ENCODE data around the gene SLC38A3. TPM values are rescaled to one million over a fixed set of nuclear protein-coding genes. Genes with fewer than 3 reads are reported as not detected.

SLC38A3 gene
- total and polyA plus RNA-seq, 2 donors (not counting 1 experiment from before 2014, with no cell fraction given): not detected

DNA sequence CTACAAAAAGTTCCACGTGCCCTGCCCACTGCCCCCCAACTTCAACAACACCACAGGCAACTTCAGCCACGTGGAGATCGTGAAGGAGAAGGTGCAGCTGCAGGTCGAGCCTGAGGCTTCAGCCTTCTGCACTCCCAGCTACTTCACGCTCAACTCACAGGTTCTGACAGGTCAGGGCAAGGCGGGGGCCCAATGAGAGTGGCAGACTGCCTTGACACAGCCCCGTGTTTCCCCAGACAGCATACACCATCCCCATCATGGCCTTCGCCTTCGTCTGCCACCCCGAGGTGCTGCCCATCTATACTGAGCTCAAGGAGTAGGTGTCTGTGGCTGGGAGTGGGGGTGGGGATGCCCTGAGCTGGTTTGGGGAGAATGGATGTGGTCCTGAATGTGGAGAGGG, 12.6 kb downstream of the SLC38A3 start:
- H3K36me3 ChIP-seq (replicated peaks in 1 of 2; ENCODE audit: control extremely low read depth in 1 of 2, control insufficient read depth in 1 of 2, extremely low read depth in 1 of 2, insufficient read depth in 2 of 2, low read length in 1 of 2): no peaks in the 10 kb centered on the region
- no peak overlapping the region for H3K4me2 ChIP-seq (replicated peaks; ENCODE audit: low read depth, low read length, poor library complexity, severe bottlenecking)
- no peaks in the 10 kb centered on the region for H3K4me1 ChIP-seq (ENCODE audit: control insufficient read depth in 2 of 2, insufficient read depth in 2 of 2, low read length in 2 of 2)
- H3K27ac Mint-ChIP-seq: no peak overlapping the region
- H3K4me1 Mint-ChIP-seq: no peaks in the 10 kb centered on the region
- H3K27me3 ChIP-seq (replicated peaks in 1 of 4; ENCODE audit: control extremely low read depth in 1 of 4, control insufficient read depth in 3 of 4, insufficient read depth in 4 of 4, low read length in 3 of 4): peaks cover 0 to 5% (median 0%) of the 10 kb centered on the region in 4 experiments
- no peak overlapping the region for H3K4me3 ChIP-seq (ENCODE audit: control extremely low read depth in 1 of 5, extremely low read depth in 1 of 5, insufficient read depth in 1 of 5, low read depth in 2 of 5, low read length in 4 of 5)
- CTCF ChIA-PET: interaction anchor here (1.2 to 15.2 kb wide), 3 partner anchors 8 to 43 kb away, joined by 3 to 214 read pairs (median 15); partner anchors contain the start of gene GNAT1
- H3K27me3 Mint-ChIP-seq: peaks cover 6% of the 10 kb centered on the region
- H3K27ac ChIP-seq (ENCODE audit: low read length in 2 of 2): no peak overlapping the region
- H2AFZ ChIP-seq (ENCODE audit: insufficient read depth, low read depth, low read length, poor library complexity, severe bottlenecking): no peak overlapping the region
- H3K9ac ChIP-seq (ENCODE audit: low read length): no peak overlapping the region
- H3K9me3 Mint-ChIP-seq (ENCODE audit: insufficient read depth): no peaks in the 10 kb centered on the region
- WGBS (ENCODE audit: insufficient coverage): 80% methylated on average over 5 of the region's 10 CpGs
- POLR2A ChIA-PET: no interaction called here
- H3K4me3 Mint-ChIP-seq: no peak overlapping the region
- no peaks in the 10 kb centered on the region for H3K79me2 ChIP-seq (ENCODE audit: control insufficient read depth, insufficient read depth, low read length)
- peaks cover 0 to 2% (median 0%) of the 10 kb centered on the region in 3 donors for H3K9me3 ChIP-seq (ENCODE audit: control extremely low read depth in 1 of 3, control insufficient read depth in 2 of 3, insufficient read depth in 1 of 3, low read length in 2 of 3)
- H4K20me1 ChIP-seq (ENCODE audit: control insufficient read depth, insufficient read depth, low read length, poor library complexity, severe bottlenecking): no peaks in the 10 kb centered on the region
- intact Hi-C loops (cut with micrococcal nuclease): no loop called here
- DNase-seq (no peak), ATAC-seq (ENCODE audit: low read depth) (no peak)
- TF ChIP-seq, protein P1, sequence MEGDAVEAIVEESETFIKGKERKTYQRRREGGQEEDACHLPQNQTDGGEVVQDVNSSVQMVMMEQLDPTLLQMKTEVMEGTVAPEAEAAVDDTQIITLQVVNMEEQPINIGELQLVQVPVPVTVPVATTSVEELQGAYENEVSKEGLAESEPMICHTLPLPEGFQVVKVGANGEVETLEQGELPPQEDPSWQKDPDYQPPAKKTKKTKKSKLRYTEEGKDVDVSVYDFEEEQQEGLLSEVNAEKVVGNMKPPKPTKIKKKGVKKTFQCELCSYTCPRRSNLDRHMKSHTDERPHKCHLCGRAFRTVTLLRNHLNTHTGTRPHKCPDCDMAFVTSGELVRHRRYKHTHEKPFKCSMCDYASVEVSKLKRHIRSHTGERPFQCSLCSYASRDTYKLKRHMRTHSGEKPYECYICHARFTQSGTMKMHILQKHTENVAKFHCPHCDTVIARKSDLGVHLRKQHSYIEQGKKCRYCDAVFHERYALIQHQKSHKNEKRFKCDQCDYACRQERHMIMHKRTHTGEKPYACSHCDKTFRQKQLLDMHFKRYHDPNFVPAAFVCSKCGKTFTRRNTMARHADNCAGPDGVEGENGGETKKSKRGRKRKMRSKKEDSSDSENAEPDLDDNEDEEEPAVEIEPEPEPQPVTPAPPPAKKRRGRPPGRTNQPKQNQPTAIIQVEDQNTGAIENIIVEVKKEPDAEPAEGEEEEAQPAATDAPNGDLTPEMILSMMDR (IDR thresholded peaks at IDR 0.05): no peak
- TF ChIP-seq EZH2 (IDR thresholded peaks at IDR 0.05; ENCODE audit: borderline replicate concordance, insufficient read depth, low read depth, low read length, poor library complexity, severe bottlenecking): no peak

- Histone ChIP-seq H3K79me2 (ENCODE audit: control insufficient read depth, insufficient read depth, low read length) (no peaks in the 10 kb centered on the region), H3K9ac (ENCODE audit: low read length) (no peak overlapping the region), H3K4me3 (ENCODE audit: control extremely low read depth in 1 of 5, extremely low read depth in 1 of 5, insufficient read depth in 1 of 5, low read depth in 2 of 5, low read length in 4 of 5) (no peak overlapping the region), H3K4me1 (ENCODE audit: control insufficient read depth in 2 of 2, insufficient read depth in 2 of 2, low read length in 2 of 2) (no peaks in the 10 kb centered on the region), H4K20me1 (ENCODE audit: control insufficient read depth, insufficient read depth, low read length, poor library complexity, severe bottlenecking) (no peaks in the 10 kb centered on the region), H2AFZ (ENCODE audit: insufficient read depth, low read depth, low read length, poor library complexity, severe bottlenecking) (no peak overlapping the region), H3K27me3 (replicated peaks in 1 of 4; ENCODE audit: control extremely low read depth in 1 of 4, control insufficient read depth in 3 of 4, insufficient read depth in 4 of 4, low read length in 3 of 4) (peaks cover 0 to 5% (median 0%) of the 10 kb centered on the region in 4 experiments), H3K9me3 (ENCODE audit: control extremely low read depth in 1 of 3, control insufficient read depth in 2 of 3, insufficient read depth in 1 of 3, low read length in 2 of 3) (peaks cover 0 to 2% (median 0%) of the 10 kb centered on the region in 3 donors), H3K36me3 (replicated peaks in 1 of 2; ENCODE audit: control extremely low read depth in 1 of 2, control insufficient read depth in 1 of 2, extremely low read depth in 1 of 2, insufficient read depth in 2 of 2, low read length in 1 of 2) (no peaks in the 10 kb centered on the region), H3K27ac (ENCODE audit: low read length in 2 of 2) (no peak overlapping the region), H3K4me2 (replicated peaks; ENCODE audit: low read depth, low read length, poor library complexity, severe bottlenecking) (no peak overlapping the region)
- H3K9me3 Mint-ChIP-seq (ENCODE audit: insufficient read depth): no peaks in the 10 kb centered on the region
- TF ChIP-seq, protein P1 (IDR thresholded peaks at IDR 0.05): no peak
- no peak for TF ChIP-seq EZH2 (IDR thresholded peaks at IDR 0.05; ENCODE audit: borderline replicate concordance, insufficient read depth, low read depth, low read length, poor library complexity, severe bottlenecking)
- DNase-seq (no peak), ATAC-seq (ENCODE audit: low read depth) (no peak)
- WGBS (ENCODE audit: insufficient coverage): 95% methylated on average over 17 of the region's 17 CpGs
- no peak overlapping the region for H3K27ac Mint-ChIP-seq
- H3K4me1 Mint-ChIP-seq: no peaks in the 10 kb centered on the region
- H3K27me3 Mint-ChIP-seq: peaks cover 6% of the 10 kb centered on the region
- ChIA-PET POLR2A (no interaction called here), CTCF (interaction anchor here (1.2 to 15.2 kb wide), 3 partner anchors 25 to 42 kb away, joined by 3 to 214 read pairs (median 9); partner anchors contain the start of gene GNAT1)
- no peak overlapping the region for H3K4me3 Mint-ChIP-seq
- intact Hi-C loops (cut with micrococcal nuclease): no loop called here
These were observed 13.4 kb downstream of the SLC38A3 start for GRCh38 chr3:50218448-50218847.

Measured in B cell (primary cell).